ENCODE measurements around the gene RBM33.

GRCh38 chr7:155829796-155830470 lies 185.5 kb downstream of the RBM33 start:
- TF ChIP-seq CTCF (IDR thresholded peaks at IDR 0.05), result no peak
- no peak for TF ChIP-seq POLR2A (IDR thresholded peaks at IDR 0.05)
